ENCODE data around the gene MATK. TPM values are rescaled to one million over a fixed set of nuclear protein-coding genes. Genes with fewer than 3 reads are reported as not detected.

The MATK gene
- total RNA-seq, 1 experiment from 2014 or later = not detected

DNA sequence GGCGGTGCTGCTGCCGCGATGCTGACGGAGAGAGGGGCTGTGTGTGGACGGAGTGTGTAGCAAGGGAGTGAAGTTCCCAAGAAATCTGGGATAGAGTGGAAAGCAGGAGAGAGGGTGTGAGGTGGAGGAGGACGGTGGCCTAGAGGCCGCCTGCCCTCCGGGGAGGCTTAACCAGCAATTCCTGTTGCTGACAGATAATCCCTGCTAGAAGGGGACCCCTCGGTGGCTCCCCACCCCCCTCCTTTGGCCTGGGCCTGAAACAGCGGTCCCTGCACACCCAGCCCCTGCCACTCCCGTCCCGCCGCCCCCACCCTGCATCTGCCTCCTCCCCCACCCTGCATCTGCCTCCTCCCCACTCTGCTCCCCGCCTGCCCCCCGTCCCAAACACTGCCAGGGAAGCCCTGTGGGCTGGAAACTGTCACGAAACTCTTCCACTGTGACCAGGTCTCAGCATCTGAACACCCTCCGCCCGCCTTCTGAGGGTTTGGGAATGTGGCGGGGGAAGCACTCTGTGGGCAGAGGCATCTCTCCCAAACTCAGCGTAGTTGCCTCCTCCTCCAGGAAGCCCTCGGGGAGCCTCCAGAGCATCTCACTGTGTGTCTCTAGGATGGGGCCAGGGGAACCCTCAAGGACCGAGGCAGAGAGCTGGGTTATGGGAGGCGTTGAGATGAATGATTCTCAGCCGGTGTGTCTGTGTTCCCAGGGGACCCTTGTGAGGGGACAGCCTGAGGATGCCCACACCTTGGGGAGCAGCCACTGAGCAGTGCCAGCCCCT, 17.1 kb upstream of the MATK start:
- Histone ChIP-seq H2AFZ (ENCODE audit: low read length) (no peak overlapping the region), H3K27ac (ENCODE audit: low read length) (no peak overlapping the region), H3K4me2 (ENCODE audit: low read depth, low read length, poor library complexity, severe bottlenecking) (no peak overlapping the region), H4K20me1 (ENCODE audit: insufficient read depth, low read depth, low read length) (peaks cover 17% of the 10 kb centered on the region; the same call in 1 of the 2 replicates), H3K9ac (ENCODE audit: low read length) (no peak overlapping the region), H3K4me1 (ENCODE audit: low read length) (no peaks in the 10 kb centered on the region), H3K4me3 (ENCODE audit: low read length) (no peak overlapping the region), H3K9me3 (ENCODE audit: low read length) (no peaks in the 10 kb centered on the region), H3K9me2 (replicated peaks; ENCODE audit: insufficient read depth, low read length) (no peaks in the 10 kb centered on the region), H3K79me2 (ENCODE audit: low read length) (no peaks in the 10 kb centered on the region), H3K36me3 (ENCODE audit: insufficient read depth, low read length) (no peaks in the 10 kb centered on the region), H3K27me3 (ENCODE audit: low read length) (no peaks in the 10 kb centered on the region)
- no peak for DNase-seq

DNA sequence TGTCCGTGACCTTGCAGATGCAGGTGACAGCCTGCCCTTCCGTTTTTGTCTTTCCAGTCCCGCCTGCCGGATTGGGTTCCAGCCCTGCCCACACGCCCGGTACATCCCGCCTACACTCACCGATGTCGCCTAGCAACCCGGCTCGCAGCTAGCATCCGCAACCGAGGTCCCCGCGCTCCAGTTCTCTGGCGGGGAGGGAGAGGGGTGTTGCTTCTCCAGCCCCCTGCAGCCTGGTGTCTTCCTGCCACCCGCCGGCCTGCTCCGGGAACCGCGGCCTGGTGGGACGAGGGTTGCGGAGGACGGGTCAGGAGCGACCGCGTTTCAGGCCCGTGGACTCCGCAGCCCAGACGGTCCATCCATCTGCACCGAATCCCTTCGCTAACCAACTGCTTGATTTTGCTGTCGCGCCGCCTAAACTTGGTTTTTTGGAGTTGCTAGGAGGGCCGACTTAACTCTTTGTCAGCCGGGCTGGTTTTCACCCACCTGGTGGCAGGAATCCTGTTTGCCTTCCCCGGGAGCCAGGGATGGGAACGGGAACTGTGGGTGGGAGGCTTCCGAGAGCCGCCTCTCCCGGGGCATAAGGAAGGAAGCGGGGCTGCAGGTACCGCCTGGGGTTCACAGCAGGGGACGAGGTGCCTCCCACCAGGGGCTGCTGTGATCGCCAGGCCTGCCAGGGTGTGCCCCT, 15.4 kb upstream of the MATK start:
- Histone ChIP-seq H3K4me3 (ENCODE audit: low read length) (no peak overlapping the region), H3K27me3 (ENCODE audit: low read length) (peaks cover 3% of the 10 kb centered on the region; the same call in 1 of the 2 replicates), H3K79me2 (ENCODE audit: low read length) (no peaks in the 10 kb centered on the region), H3K27ac (ENCODE audit: low read length) (no peak overlapping the region), H4K20me1 (ENCODE audit: insufficient read depth, low read depth, low read length) (no peaks in the 10 kb centered on the region; the same call in 1 of the 2 replicates), H3K9me2 (replicated peaks; ENCODE audit: insufficient read depth, low read length) (no peaks in the 10 kb centered on the region), H2AFZ (ENCODE audit: low read length) (no peak overlapping the region), H3K4me2 (ENCODE audit: low read depth, low read length, poor library complexity, severe bottlenecking) (no peak overlapping the region), H3K36me3 (ENCODE audit: insufficient read depth, low read length) (no peaks in the 10 kb centered on the region), H3K9me3 (ENCODE audit: low read length) (no peaks in the 10 kb centered on the region; the same call in 1 of the 2 replicates), H3K9ac (ENCODE audit: low read length) (no peak overlapping the region), H3K4me1 (ENCODE audit: low read length) (no peaks in the 10 kb centered on the region)
- no peak for DNase-seq

DNA sequence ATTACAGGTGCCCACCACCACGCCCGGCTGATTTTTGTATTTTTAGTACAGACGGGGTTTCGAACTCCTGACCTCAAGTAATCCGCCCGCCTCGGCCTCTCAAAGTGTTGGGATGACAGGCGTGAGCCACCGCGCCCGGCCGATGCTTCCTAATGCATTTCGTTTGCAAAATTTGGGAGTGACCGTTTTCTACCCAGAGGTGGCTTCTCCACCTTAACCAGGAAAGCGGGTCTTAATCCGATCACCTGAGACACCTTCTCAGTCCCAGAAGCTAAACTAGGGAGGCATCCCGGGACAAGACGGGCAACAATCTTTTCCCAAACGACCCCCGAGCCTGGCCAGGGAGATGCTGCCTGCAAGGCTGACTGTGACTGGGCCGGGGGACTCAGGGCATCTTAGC, 14.8 kb upstream of the MATK start:
- Histone ChIP-seq H3K4me1 (ENCODE audit: low read length) (no peaks in the 10 kb centered on the region), H3K9ac (ENCODE audit: low read length) (no peak overlapping the region), H2AFZ (ENCODE audit: low read length) (no peak overlapping the region), H3K79me2 (ENCODE audit: low read length) (no peaks in the 10 kb centered on the region), H3K4me2 (ENCODE audit: low read depth, low read length, poor library complexity, severe bottlenecking) (no peak overlapping the region), H3K27me3 (ENCODE audit: low read length) (peaks cover 3% of the 10 kb centered on the region; the same call in 1 of the 2 replicates), H3K9me2 (replicated peaks; ENCODE audit: insufficient read depth, low read length) (no peaks in the 10 kb centered on the region), H3K27ac (ENCODE audit: low read length) (no peak overlapping the region), H4K20me1 (ENCODE audit: insufficient read depth, low read depth, low read length) (no peaks in the 10 kb centered on the region; the same call in 1 of the 2 replicates), H3K4me3 (ENCODE audit: low read length) (no peak overlapping the region), H3K36me3 (ENCODE audit: insufficient read depth, low read length) (no peaks in the 10 kb centered on the region), H3K9me3 (ENCODE audit: low read length) (no peaks in the 10 kb centered on the region; the same call in 1 of the 2 replicates)
- no peak for DNase-seq

DNA sequence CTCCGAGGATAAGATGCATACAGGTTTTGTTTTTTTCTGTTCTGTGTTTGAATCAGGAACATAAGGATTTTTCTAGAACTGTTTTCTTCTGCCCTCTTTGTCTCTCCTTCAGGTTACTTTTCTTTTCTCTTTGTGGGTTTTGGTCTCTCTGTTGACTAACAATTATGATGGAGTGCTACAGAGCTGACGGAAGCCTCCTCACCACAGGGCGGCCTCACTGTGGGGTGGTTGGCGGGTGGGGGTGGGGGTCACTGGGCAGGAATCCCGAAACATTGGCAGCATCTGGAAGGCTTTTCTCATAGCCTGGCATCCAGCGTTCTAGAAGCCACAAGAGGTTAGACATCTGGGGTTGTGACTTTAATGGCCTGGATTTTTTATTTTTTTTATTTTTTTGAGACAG, 12.0 kb upstream of the MATK start:
- Histone ChIP-seq H3K9me2 (replicated peaks; ENCODE audit: insufficient read depth, low read length) (no peaks in the 10 kb centered on the region), H2AFZ (ENCODE audit: low read length) (no peak overlapping the region), H3K27ac (ENCODE audit: low read length) (no peak overlapping the region), H3K9ac (ENCODE audit: low read length) (no peak overlapping the region), H3K4me2 (ENCODE audit: low read depth, low read length, poor library complexity, severe bottlenecking) (no peak overlapping the region), H3K27me3 (ENCODE audit: low read length) (peaks cover 3% of the 10 kb centered on the region; the same call in 1 of the 2 replicates), H3K9me3 (ENCODE audit: low read length) (no peaks in the 10 kb centered on the region; the same call in 1 of the 2 replicates), H3K36me3 (ENCODE audit: insufficient read depth, low read length) (no peaks in the 10 kb centered on the region), H3K4me3 (ENCODE audit: low read length) (no peak overlapping the region), H4K20me1 (ENCODE audit: insufficient read depth, low read depth, low read length) (no peaks in the 10 kb centered on the region), H3K79me2 (ENCODE audit: low read length) (no peaks in the 10 kb centered on the region), H3K4me1 (ENCODE audit: low read length) (no peaks in the 10 kb centered on the region)
- DNase-seq = no peak

DNA sequence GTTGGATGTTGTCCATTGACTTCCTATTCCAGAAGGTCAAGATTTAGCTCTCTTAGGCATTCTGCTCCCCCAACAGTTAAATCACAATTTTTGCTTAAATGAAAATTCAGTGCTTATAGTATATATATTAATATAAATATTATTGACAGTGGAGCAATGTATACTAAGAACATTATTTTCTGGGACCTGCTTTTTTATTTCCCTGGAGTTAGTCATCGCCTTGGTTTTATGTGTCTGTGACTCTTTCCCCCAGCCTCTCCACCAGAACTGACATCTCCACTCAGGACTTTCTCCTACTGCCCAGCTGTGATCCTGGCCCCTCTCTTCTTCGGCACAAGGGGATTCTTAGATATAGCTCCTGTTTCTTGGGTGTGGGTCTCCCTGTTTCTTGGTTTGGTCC, 10.2 kb upstream of the MATK start:
- H3K79me2 ChIP-seq (ENCODE audit: low read length) = no peaks in the 10 kb centered on the region
- no peak overlapping the region for H2AFZ ChIP-seq (ENCODE audit: low read length)
- no peaks in the 10 kb centered on the region; the same call in 1 of the 2 replicates for H3K9me3 ChIP-seq (ENCODE audit: low read length)
- no peaks in the 10 kb centered on the region for H3K9me2 ChIP-seq (replicated peaks; ENCODE audit: insufficient read depth, low read length)
- H3K4me3 ChIP-seq (ENCODE audit: low read length) = no peak overlapping the region
- no peak overlapping the region for H3K4me2 ChIP-seq (ENCODE audit: low read depth, low read length, poor library complexity, severe bottlenecking)
- H3K27ac ChIP-seq (ENCODE audit: low read length) = no peak overlapping the region
- peaks cover 3% of the 10 kb centered on the region; the same call in 1 of the 2 replicates for H3K27me3 ChIP-seq (ENCODE audit: low read length)
- H4K20me1 ChIP-seq (ENCODE audit: insufficient read depth, low read depth, low read length) = no peaks in the 10 kb centered on the region
- no peak for DNase-seq
- no peaks in the 10 kb centered on the region for H3K36me3 ChIP-seq (ENCODE audit: insufficient read depth, low read length)
- no peaks in the 10 kb centered on the region for H3K4me1 ChIP-seq (ENCODE audit: low read length)
- H3K9ac ChIP-seq (ENCODE audit: low read length) = no peak overlapping the region

DNA sequence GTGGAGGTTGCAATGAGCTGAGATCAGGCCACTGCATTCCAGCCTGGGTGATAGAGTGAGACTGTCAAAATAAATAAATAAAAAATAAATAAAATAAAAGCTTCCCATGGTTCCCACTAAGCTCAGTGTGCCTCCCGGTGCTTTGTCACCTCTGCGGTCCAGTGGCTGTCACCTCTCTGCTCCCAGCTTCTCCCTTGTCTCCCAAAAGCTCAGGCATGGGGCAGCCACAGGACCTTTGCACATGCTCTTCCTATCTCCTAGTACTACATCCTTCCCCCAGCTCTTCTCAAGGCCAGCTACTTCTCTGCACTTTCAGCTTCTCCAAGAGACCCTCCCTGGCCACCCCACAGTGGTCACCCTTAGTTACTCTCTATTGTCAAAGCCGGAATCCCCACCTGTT, 7.6 kb upstream of the MATK start:
- H3K4me2 ChIP-seq (ENCODE audit: low read depth, low read length, poor library complexity, severe bottlenecking) = no peak overlapping the region
- H3K79me2 ChIP-seq (ENCODE audit: low read length) = no peaks in the 10 kb centered on the region
- no peaks in the 10 kb centered on the region for H3K36me3 ChIP-seq (ENCODE audit: insufficient read depth, low read length)
- no peak for DNase-seq
- H3K9me2 ChIP-seq (replicated peaks; ENCODE audit: insufficient read depth, low read length) = no peaks in the 10 kb centered on the region
- H3K9ac ChIP-seq (ENCODE audit: low read length) = no peak overlapping the region
- H3K27ac ChIP-seq (ENCODE audit: low read length) = no peak overlapping the region
- no peak overlapping the region for H3K4me3 ChIP-seq (ENCODE audit: low read length)
- no peaks in the 10 kb centered on the region for H3K4me1 ChIP-seq (ENCODE audit: low read length)
- H3K9me3 ChIP-seq (ENCODE audit: low read length) = no peaks in the 10 kb centered on the region; the same call in 1 of the 2 replicates
- H4K20me1 ChIP-seq (ENCODE audit: insufficient read depth, low read depth, low read length) = no peaks in the 10 kb centered on the region
- peaks cover 3% of the 10 kb centered on the region; the same call in 1 of the 2 replicates for H3K27me3 ChIP-seq (ENCODE audit: low read length)
- H2AFZ ChIP-seq (ENCODE audit: low read length) = no peak overlapping the region

DNA sequence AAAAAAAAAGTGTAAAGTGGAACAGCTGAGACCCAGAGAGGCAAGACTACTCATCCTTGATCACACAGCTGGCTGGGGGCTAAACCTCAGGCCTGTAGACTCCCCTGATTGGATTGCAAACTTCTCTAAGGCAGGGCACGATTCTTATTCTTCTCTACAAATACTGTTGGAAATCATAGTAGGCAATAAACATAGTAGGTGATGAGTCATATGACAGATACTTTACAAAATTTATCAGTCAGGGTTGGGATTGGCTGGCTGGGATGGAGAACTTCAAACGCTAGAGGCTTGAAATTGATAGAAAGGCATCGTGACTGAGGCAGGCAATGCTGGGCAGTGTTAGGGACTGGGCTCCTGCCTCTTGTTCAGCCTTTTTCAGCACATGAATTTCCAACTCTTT, 5.9 kb upstream of the MATK start:
- DNase-seq = no peak

DNA sequence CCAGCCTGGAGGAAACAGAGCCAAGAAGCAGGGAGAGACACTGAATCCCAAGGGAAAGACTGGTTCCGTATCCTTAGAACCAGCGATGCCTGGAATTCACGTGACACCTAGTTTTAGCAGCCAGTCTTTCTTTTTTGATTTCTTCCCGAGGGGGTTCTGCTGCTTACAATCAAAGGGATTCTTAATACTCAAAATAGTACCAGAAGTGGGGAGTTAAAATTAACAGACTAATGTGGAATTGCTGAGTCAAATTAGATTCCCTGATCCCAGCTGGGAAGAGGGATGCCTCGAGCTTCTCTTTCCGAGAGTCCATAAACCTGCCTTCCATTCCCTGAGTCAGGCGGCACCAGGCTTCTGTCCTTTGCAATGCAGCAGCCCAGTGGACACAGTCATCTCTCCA, 4.8 kb upstream of the MATK start:
- Histone ChIP-seq H3K4me3 (ENCODE audit: low read length) (no peak overlapping the region), H2AFZ (ENCODE audit: low read length) (no peak overlapping the region), H3K79me2 (ENCODE audit: low read length) (no peaks in the 10 kb centered on the region), H3K9ac (ENCODE audit: low read length) (no peak overlapping the region), H3K4me1 (ENCODE audit: low read length) (no peaks in the 10 kb centered on the region), H3K9me2 (replicated peaks; ENCODE audit: insufficient read depth, low read length) (no peaks in the 10 kb centered on the region), H3K9me3 (ENCODE audit: low read length) (no peaks in the 10 kb centered on the region), H3K4me2 (ENCODE audit: low read depth, low read length, poor library complexity, severe bottlenecking) (no peak overlapping the region), H3K27ac (ENCODE audit: low read length) (no peak overlapping the region), H3K27me3 (ENCODE audit: low read length) (no peaks in the 10 kb centered on the region), H3K36me3 (ENCODE audit: insufficient read depth, low read length) (no peaks in the 10 kb centered on the region), H4K20me1 (ENCODE audit: insufficient read depth, low read depth, low read length) (no peaks in the 10 kb centered on the region)
- DNase-seq = no peak

More for the DNA sequence above, 5.9 kb upstream of the MATK start:
- H4K20me1 ChIP-seq (ENCODE audit: insufficient read depth, low read depth, low read length) = no peaks in the 10 kb centered on the region
- no peak overlapping the region for H3K4me2 ChIP-seq (ENCODE audit: low read depth, low read length, poor library complexity, severe bottlenecking)
- no peaks in the 10 kb centered on the region for H3K4me1 ChIP-seq (ENCODE audit: low read length)
- H2AFZ ChIP-seq (ENCODE audit: low read length) = no peak overlapping the region
- H3K79me2 ChIP-seq (ENCODE audit: low read length) = no peaks in the 10 kb centered on the region
- H3K9me3 ChIP-seq (ENCODE audit: low read length) = no peaks in the 10 kb centered on the region; the same call in 1 of the 2 replicates
- H3K27me3 ChIP-seq (ENCODE audit: low read length) = peaks cover 3% of the 10 kb centered on the region; the same call in 1 of the 2 replicates
- H3K36me3 ChIP-seq (ENCODE audit: insufficient read depth, low read length) = no peaks in the 10 kb centered on the region
- H3K4me3 ChIP-seq (ENCODE audit: low read length) = no peak overlapping the region
- H3K9ac ChIP-seq (ENCODE audit: low read length) = no peak overlapping the region
- H3K27ac ChIP-seq (ENCODE audit: low read length) = no peak overlapping the region
- no peaks in the 10 kb centered on the region for H3K9me2 ChIP-seq (replicated peaks; ENCODE audit: insufficient read depth, low read length)
